ENCODE data around the gene HSPB1.
A peak's percentile ranks its signal among the peaks of the same experiment; 100 is the strongest.
"Not testable (repeated sequence)": the region's sequence is repeated elsewhere in the genome, so short reads cannot be mapped to it uniquely, and the experiment has no call there.

The HSPB1 gene

DNA sequence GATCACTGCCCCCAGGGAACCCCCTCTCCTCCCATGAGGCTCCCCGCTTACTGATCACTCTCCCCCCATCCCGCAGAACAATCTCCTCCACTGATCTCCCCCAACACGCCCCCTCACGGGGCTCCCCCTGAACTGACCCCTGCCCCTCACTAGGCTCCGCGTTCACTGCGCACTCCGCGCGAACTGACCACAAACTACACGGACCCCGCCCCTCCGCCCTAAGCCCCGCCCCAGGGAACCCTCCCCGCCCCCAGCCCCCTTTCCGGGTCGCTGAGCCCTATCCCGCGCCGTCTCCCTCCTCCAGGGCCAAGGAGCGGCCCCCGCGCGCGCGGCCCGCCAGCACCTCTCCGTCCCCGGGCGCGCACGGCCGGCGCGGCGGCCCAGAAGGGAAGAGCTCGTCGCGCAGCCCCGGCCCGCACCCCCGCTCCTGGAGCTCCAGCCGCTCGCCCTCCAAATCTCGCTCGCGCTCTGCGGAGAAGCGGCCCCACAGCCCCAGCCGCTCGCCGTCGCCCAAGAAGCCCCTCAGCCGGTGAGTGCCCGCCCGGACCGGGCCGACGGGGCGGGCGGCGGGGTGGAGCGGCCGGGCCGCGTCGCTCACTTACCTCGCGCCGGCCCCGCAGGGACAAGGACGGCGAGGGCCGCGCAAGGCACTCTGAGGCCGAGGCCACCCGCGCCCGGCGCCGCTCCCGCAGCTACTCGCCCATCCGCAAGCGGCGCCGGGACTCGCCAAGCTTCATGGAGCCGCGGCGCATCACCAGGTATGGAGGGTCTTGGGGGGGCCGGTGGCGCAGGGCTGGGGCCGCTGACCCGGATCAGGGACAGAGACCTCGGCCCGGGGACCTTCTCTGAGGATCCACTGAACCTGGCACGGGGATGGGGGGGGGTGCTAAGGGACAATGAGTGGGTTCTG is 19.9 kb upstream of the HSPB1 start:
- DNase-seq, result no peak

GRCh38 chr7:76283254-76284159 is 19.0 kb upstream of the HSPB1 start:
- DNase-seq, result no peak

GRCh38 chr7:76285604-76286374 is 16.7 kb upstream of the HSPB1 start:
- DNase-seq, result no peak

- no peak for DNase-seq
Observed at GRCh38 chr7:76286842-76287403, 15.6 kb upstream of the HSPB1 start.

GRCh38 chr7:76290847-76291350 is 11.6 kb upstream of the HSPB1 start:
- DNase-seq, result not testable (repeated sequence)

DNA sequence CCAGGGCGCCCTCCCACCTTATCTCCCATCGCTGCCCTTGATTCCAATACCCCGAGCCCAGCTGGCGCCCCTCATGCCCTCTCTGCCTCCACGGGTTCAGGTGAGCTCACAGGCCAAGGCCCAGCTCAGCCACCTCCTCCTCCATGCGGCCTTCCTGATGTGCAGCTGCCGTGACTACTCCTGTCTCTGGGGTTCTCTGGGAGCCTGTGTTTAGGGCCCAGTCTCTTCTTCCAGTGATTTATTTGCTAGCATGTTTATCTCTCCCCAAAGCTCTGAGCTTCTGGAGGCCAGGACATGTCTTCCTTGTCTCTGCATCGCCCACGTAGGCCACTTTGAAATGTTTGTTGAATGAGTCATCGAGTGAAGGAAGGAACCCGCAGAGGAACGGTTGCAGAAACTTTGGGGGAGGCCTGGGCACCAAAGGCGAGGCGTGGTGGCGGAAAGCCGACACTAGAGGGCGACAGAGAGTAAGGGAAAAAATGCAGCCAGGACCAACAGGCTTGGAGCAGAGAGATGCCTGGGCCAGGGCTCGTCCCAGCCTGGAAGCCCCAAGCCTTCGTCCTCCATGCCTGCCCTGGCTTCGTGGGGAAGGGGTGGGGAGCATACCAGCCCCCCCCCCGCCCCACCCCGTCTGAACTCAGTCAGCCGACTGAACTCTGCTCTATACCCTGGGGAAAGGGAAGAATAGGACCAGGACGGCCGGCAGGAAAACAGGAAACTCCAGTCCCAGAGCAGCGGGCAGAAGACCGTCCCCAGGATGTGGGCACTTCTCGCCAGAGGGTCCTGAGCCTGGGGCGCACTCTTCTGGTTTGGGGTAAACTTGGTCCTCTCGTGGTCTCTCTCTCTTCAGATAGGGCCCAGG is 10.9 kb upstream of the HSPB1 start:
- peak; percentile 80 for DNase-seq

GRCh38 chr7:76292213-76292573 is 10.3 kb upstream of the HSPB1 start:
- DNase-seq, result no peak

GRCh38 chr7:76292911-76293310 is 9.6 kb upstream of the HSPB1 start:
- not testable (repeated sequence) for DNase-seq

DNA sequence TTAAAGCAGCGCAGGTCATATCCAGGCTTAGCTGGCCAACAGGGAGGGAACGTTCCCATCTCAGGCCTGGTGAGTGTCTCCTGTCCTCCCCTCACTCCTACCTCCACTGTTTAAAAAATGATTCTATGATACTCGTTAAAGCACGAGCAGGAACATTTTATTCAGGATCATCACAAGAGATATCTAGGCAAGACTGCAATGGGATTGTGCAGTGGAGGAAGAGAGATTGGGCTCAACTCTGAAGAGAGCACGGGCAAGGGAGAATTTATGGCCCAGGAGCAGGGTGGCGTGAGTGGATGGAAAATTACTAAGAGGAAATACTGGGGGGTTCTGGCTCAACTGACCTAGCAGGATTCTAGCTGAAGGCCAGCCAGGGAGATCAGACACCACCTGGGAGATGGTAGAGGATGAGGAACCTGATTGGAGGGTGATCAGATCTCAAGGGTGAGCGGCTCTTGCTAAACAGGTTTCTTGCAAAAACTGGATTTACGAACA is 9.0 kb upstream of the HSPB1 start:
- no peak for DNase-seq

DNA sequence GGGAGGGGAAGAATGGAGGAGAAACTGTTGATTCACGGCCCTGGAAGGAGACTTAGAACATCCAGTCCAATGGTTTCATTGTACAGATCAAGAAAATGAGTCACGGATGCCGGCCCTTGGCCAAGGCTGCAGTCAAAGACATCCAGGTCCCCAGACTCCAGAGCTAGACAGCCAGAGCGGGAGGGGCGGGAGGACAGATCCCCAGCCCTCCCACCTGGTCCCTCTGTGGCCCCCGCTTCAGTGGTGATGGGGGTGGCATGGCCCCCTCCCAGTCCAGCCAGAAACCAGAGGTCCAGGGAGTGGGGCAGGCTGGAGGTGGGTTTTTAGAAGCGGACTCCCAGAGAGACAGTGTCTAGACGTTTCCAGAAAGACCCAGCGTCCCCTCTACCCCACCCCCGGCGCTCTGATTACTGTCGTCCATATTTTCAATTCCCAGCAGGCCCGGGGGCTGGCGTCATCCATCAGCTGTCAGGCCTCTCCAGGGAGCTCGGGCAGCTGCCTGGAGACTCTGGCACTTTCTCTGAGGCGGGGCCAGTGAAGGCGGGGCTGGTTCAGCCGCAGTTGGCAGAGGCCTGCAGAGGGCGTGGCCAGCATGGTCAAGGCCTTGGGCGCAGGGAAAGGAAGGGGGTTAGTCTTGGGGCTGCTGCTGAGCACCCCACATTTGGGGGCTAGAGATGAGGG is 8.0 kb upstream of the HSPB1 start:
- DNase-seq, result no peak

GRCh38 chr7:76296743-76297740 is 5.4 kb upstream of the HSPB1 start:
- DNase-seq, result no peak

- no peak for DNase-seq
Observed at GRCh38 chr7:76300166-76300731, 2.2 kb upstream of the HSPB1 start.

GRCh38 chr7:76301000-76301399 is 1.5 kb upstream of the HSPB1 start:
- DNase-seq, result no peak

DNA sequence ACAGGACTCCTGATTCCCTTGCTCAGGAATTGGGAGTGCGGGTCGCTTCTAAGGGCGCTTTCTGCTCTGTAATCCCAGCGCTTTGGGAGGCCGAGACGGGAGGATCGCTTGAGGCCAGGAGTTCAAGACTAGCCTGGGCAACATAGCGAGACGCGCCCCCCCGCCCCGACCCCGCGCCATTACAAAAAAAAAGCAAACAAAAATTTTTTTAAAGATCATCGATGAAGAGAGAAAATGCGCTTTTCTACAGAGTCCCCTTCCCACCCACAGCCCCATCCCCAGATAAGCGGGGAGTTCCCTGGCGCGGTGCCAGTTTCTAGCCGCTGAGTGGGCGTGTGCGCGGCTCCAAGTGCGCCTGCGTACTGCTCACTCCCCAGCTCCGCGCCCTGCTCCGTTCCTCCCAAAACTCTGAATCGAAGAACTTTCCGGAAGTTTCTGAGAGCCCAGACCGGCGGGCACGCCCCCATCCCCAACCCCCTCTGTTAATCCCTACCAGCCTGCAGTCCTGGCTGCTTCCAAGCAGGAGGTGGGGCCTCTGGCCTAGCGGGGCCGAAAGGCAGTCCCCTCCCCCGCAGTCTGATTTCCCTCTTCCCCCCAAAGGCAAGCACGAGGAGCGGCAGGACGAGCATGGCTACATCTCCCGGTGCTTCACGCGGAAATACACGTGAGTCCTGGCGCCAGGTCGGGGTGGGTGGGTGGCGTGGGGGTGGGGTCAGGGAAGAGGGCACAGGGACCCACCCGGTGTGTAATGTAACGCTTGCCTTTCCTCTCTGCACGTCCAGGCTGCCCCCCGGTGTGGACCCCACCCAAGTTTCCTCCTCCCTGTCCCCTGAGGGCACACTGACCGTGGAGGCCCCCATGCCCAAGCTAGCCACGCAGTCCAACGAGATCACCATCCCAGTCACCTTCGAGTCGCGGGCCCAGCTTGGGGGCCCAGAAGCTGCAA is 1.0 kb downstream of the HSPB1 start:
- DNase-seq, result no peak

- no peak for DNase-seq
Observed at GRCh38 chr7:76304888-76305375, 2.5 kb downstream of the HSPB1 start.

GRCh38 chr7:76308874-76309273 is 6.4 kb downstream of the HSPB1 start:
- not testable (repeated sequence) for DNase-seq

DNA sequence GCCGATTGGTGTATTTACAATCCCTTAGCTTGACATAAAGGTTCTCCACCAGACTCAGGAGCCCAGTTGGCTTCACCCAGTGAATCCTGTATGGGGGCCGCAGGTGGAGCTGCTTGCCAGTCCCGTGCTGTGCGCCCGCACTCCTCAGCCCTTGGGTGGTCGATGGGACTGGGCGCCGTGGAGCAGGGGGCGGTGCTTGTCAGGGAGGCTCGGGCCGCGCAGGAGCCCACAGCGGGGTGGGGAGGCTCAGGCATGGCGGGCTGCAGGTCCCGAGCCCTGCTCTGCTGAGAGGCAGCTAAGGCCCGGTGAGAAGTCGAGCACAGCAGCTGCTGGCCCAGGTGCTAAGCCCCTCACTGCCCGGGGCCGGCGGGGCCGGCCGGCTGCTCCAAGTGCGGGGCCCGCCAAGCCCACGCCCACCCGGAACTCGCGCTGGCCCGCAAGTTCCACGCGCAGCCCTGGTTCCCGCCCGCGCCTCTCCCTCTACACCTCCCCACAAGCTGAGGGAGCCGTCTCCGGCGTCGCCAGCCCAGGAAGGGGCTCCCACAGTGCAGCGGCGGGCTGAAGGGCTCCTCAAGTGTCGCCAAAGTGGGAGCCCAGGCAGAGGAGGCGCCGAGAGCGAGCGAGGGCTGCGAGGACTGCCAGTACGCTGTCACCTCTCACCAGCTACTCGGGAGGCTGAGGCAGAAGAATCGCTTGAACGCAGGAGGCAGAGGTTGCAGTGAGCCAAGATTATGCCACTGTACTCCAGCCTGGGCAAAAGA is 7.0 kb downstream of the HSPB1 start:
- DNase-seq, result not testable (repeated sequence)
